Type B pancreatic cell (in vitro differentiated cells): ENCODE results near the gene LTBP1. TPM values are rescaled to one million over a fixed set of nuclear protein-coding genes. Genes with fewer than 3 reads are reported as not detected.

Experiments used
- DNase-seq: peaks from one replicate; pipeline ENCODE4 v3.0.0; 2021; ENCODE audit warnings: mixed read lengths; ENCODE audit not compliant: unreplicated experiment; ENCODE audit errors: extremely low spot score
- H3K27ac Mint-ChIP-seq: 2 replicates; pipeline ENCODE4 v1.8.0; 2021; ENCODE audit warnings: mild to moderate bottlenecking, mixed read lengths
- H3K27me3 Mint-ChIP-seq: 2 replicates; pipeline ENCODE4 v1.8.0; 2021; ENCODE audit warnings: mixed read lengths
- H3K36me3 Mint-ChIP-seq: 2 replicates; pipeline ENCODE4 v1.8.0; 2021; ENCODE audit warnings: mixed read lengths
- H3K4me1 Mint-ChIP-seq: one replicate; pipeline ENCODE4 v1.8.0; 2021; ENCODE audit warnings: mixed read lengths; ENCODE audit not compliant: unreplicated experiment
- H3K4me3 Mint-ChIP-seq: 2 replicates; pipeline ENCODE4 v1.8.0; 2021; ENCODE audit warnings: mild to moderate bottlenecking, mixed read lengths
- H3K9me3 Mint-ChIP-seq: 2 replicates; pipeline ENCODE4 v1.8.0; 2021; ENCODE audit warnings: mixed read lengths
- CTCF ChIP-seq: fragments of 200-600 bp; sonication (generic); conservative IDR thresholded peaks from 2 replicates; pipeline ENCODE4 v1.5.0; 2021; ENCODE audit warnings: antibody characterized with exemption, mild to moderate bottlenecking
- total RNA-seq: library from RNA; stranded (reverse); gene quantifications from 2 replicates; pipeline ENCODE4 v1.2.1, GENCODE V29; 2021; ENCODE audit warnings: low replicate concordance

LTBP1 gene
- total RNA-seq, 1 donor from 2014 or later, result 53.3 TPM

GRCh38 chr2:33093283-33093993 lies 146.7 kb downstream of the LTBP1 start:
- DNase-seq, result no peak
- H3K27ac Mint-ChIP-seq, result no peak overlapping the region
- TF ChIP-seq CTCF, result no peak
- H3K27me3 Mint-ChIP-seq, result no peaks in the 10 kb centered on the region
- H3K4me1 Mint-ChIP-seq, result no peaks in the 10 kb centered on the region
- no peak overlapping the region for H3K4me3 Mint-ChIP-seq
- no peaks in the 10 kb centered on the region for H3K36me3 Mint-ChIP-seq
- H3K9me3 Mint-ChIP-seq, result peaks cover 9% of the 10 kb centered on the region

- Mint-ChIP-seq H3K27me3 (no peaks in the 10 kb centered on the region), H3K36me3 (no peaks in the 10 kb centered on the region), H3K4me3 (no peak overlapping the region), H3K27ac (no peak overlapping the region), H3K9me3 (peaks cover 9% of the 10 kb centered on the region), H3K4me1 (no peaks in the 10 kb centered on the region)
- no peak for DNase-seq
- TF ChIP-seq CTCF, result no peak
Measured at GRCh38 chr2:33094303-33094702, 147.6 kb downstream of the LTBP1 start.

- Mint-ChIP-seq H3K27me3 (no peaks in the 10 kb centered on the region), H3K4me1 (peaks cover 12% of the 10 kb centered on the region), H3K36me3 (peaks cover 4% of the 10 kb centered on the region), H3K4me3 (no peak overlapping the region), H3K9me3 (peaks cover 14% of the 10 kb centered on the region), H3K27ac (no peak overlapping the region)
- no peak for TF ChIP-seq CTCF
- no peak for DNase-seq
Measured at GRCh38 chr2:33099989-33100388, 153.2 kb downstream of the LTBP1 start.

- H3K36me3 Mint-ChIP-seq, result peaks cover 7% of the 10 kb centered on the region
- TF ChIP-seq CTCF, result no peak
- H3K9me3 Mint-ChIP-seq, result peaks cover 8% of the 10 kb centered on the region
- H3K4me1 Mint-ChIP-seq, result peaks cover 12% of the 10 kb centered on the region
- no peak overlapping the region for H3K4me3 Mint-ChIP-seq
- DNase-seq, result no peak
- no peak overlapping the region for H3K27ac Mint-ChIP-seq
- H3K27me3 Mint-ChIP-seq, result no peaks in the 10 kb centered on the region
Measured at GRCh38 chr2:33100921-33101320, 154.2 kb downstream of the LTBP1 start.

- no peaks in the 10 kb centered on the region for H3K27me3 Mint-ChIP-seq
- no peak for TF ChIP-seq CTCF
- peaks cover 15% of the 10 kb centered on the region for H3K4me1 Mint-ChIP-seq
- peaks cover 10% of the 10 kb centered on the region for H3K9me3 Mint-ChIP-seq
- H3K4me3 Mint-ChIP-seq, result no peak overlapping the region
- no peak for DNase-seq
- H3K36me3 Mint-ChIP-seq, result peaks cover 10% of the 10 kb centered on the region
- no peak overlapping the region for H3K27ac Mint-ChIP-seq
Measured at GRCh38 chr2:33104052-33104623, 157.4 kb downstream of the LTBP1 start.
